RWPE2 (cell line): ENCODE measurements around the gene UROD.
"Not testable (repeated sequence)": the region's sequence is repeated elsewhere in the genome, so short reads cannot be mapped to it uniquely, and the experiment has no call there.

Source experiments
- ATAC-seq: fragments of 200-7000 bp; cut with Tn5 transposase; 3 replicates; pipeline ENCODE4 v1.9.1; 2021; ENCODE audit warnings: low read depth
- DNase-seq: peaks from one replicate; pipeline ENCODE4 v3.0.0-alpha.2; 2020; ENCODE audit warnings: low spot score
- H3K27ac ChIP-seq: fragments of 450-650 bp; 2 replicates; pipeline ENCODE4 v1.5.1; 2017; ENCODE audit warnings: mild to moderate bottlenecking; ENCODE audit not compliant: poor library complexity, severe bottlenecking
- H3K27me3 ChIP-seq: fragments of 250-450 bp; sonication (Bioruptor Pico); 2 replicates; pipeline ENCODE4 v1.5.1; 2021; ENCODE audit warnings: mild to moderate bottlenecking, moderate library complexity; ENCODE audit not compliant: insufficient read depth, poor library complexity, severe bottlenecking
- H3K36me3 ChIP-seq: fragments of 250-450 bp; sonication (Bioruptor Pico); 2 replicates; pipeline ENCODE4 v1.5.1; 2020; ENCODE audit warnings: low read depth, mild to moderate bottlenecking, moderate library complexity
- H3K4me1 ChIP-seq: fragments of 250-450 bp; sonication (Bioruptor Pico); 2 replicates; pipeline ENCODE4 v1.5.1; 2021; ENCODE audit warnings: mild to moderate bottlenecking, moderate library complexity; ENCODE audit not compliant: insufficient read depth, poor library complexity, severe bottlenecking
- H3K4me3 ChIP-seq: fragments of 250-450 bp; sonication (Bioruptor Pico); 2 replicates; pipeline ENCODE4 v1.5.1; 2021; ENCODE audit warnings: mild to moderate bottlenecking, moderate library complexity; ENCODE audit not compliant: severe bottlenecking
- H3K9me3 ChIP-seq: fragments of 250-450 bp; sonication (Bioruptor Pico); 2 replicates; pipeline ENCODE4 v1.5.1; 2021; ENCODE audit warnings: mild to moderate bottlenecking, moderate library complexity; ENCODE audit not compliant: severe bottlenecking
- CTCF ChIP-seq: fragments of 450-650 bp; IDR thresholded peaks from one replicate; pipeline ENCODE4 v1.5.1; 2017; ENCODE audit warnings: mild to moderate bottlenecking, moderate library complexity; ENCODE audit not compliant: poor library complexity, severe bottlenecking

The UROD gene

GRCh38 chr1:44995467-44996238 is 16.4 kb upstream of the UROD start:
- no peaks in the 10 kb centered on the region for H3K36me3 ChIP-seq
- no peaks in the 10 kb centered on the region for H3K4me1 ChIP-seq
- H3K27me3 ChIP-seq: no peaks in the 10 kb centered on the region
- no peak for TF ChIP-seq CTCF
- H3K27ac ChIP-seq: no peak overlapping the region
- H3K9me3 ChIP-seq: no peaks in the 10 kb centered on the region
- no peak for ATAC-seq
- H3K4me3 ChIP-seq: no peak overlapping the region
- no peak for DNase-seq

DNA sequence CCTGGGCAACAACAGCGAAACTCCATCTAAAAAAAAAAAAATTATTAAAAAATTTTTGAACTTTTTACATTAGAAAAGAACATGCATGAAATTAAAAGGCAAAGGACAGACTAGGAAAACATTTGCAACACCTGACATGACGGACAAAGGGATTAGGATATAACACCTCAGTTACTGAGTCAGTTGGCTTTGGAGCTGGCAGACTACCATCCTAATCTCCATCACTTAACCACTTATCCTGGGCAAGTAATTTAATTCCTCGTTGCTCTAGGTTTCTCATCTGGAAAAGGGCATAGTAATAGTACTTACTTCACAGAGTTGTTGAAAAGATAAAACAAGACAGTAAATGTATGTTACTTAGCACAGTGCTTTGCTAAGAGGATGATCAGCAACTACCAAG is 12.8 kb upstream of the UROD start:
- Histone ChIP-seq H3K27me3 (no peaks in the 10 kb centered on the region), H3K4me3 (no peak overlapping the region), H3K36me3 (peaks cover 8% of the 10 kb centered on the region), H3K9me3 (no peaks in the 10 kb centered on the region), H3K27ac (no peak overlapping the region), H3K4me1 (no peaks in the 10 kb centered on the region)
- ATAC-seq: no peak
- DNase-seq: no peak
- no peak for TF ChIP-seq CTCF

GRCh38 chr1:45001011-45001481 is 11.0 kb upstream of the UROD start:
- no peak for TF ChIP-seq CTCF
- Histone ChIP-seq H3K9me3 (no peaks in the 10 kb centered on the region), H3K4me1 (no peaks in the 10 kb centered on the region), H3K27me3 (no peaks in the 10 kb centered on the region), H3K27ac (no peak overlapping the region), H3K36me3 (peaks cover 25% of the 10 kb centered on the region), H3K4me3 (no peak overlapping the region)
- DNase-seq: no peak
- ATAC-seq: 0 out of 3 replicates have a peak, but pooled peaks have one; percentile 25

DNA sequence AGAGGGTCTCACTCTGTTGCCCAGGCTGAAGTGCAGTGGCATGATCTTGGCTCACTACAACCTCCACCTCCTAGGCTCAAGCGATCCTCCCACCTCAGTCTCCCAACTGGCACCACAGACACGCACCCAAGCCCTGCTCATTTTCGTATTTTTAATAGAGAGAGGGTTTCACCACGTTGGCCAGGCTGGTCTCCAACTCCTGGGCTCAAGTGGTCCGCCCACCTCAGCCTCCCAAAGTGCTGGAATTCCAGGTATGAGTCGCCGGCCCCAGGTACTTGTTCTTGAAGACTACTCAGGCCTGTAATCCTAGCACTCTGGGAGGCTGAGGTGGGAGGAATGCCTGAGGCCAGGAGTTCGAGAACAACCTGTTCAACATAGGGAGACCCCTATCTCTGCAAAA is 10.5 kb upstream of the UROD start:
- H3K4me3 ChIP-seq, H3K27ac ChIP-seq, H3K27me3 ChIP-seq, H3K9me3 ChIP-seq, H3K4me1 ChIP-seq, DNase-seq: not testable (repeated sequence)
- 0 out of 3 replicates have a peak, but pooled peaks have one; percentile 12 for ATAC-seq
- H3K36me3 ChIP-seq: peaks cover 25% of the 10 kb centered on the region

- Histone ChIP-seq H3K9me3 (no peaks in the 10 kb centered on the region), H3K27me3 (no peaks in the 10 kb centered on the region), H3K27ac (no peak overlapping the region), H3K4me3 (no peak overlapping the region), H3K36me3 (peaks cover 33% of the 10 kb centered on the region), H3K4me1 (no peaks in the 10 kb centered on the region)
- DNase-seq: no peak
- TF ChIP-seq CTCF: no peak
- no peak for ATAC-seq
Measured at GRCh38 chr1:45002650-45003645, 9.1 kb upstream of the UROD start.
